Endodermal cell (in vitro differentiated cells): ENCODE data around the gene ASTE1. TPM values are rescaled to one million over a fixed set of nuclear protein-coding genes. Genes with fewer than 3 reads are reported as not detected.
A peak's percentile ranks its signal among the peaks of the same experiment; 100 is the strongest.
"Not testable (repeated sequence)": the region's sequence is repeated elsewhere in the genome, so short reads cannot be mapped to it uniquely, and the experiment has no call there.

Experiments used
- DNase-seq: peaks from one replicate; pipeline ENCODE4 v3.0.0-alpha.2; 2017
- H3K27ac ChIP-seq: 2 replicates; pipeline ENCODE4 v1.5.1; 2013; ENCODE audit warnings: mild to moderate bottlenecking, low read depth, low read length, moderate library complexity
- H3K27me3 ChIP-seq: 2 replicates; pipeline ENCODE4 v1.6.1; 2013; ENCODE audit warnings: mild to moderate bottlenecking, low read length, moderate library complexity; ENCODE audit not compliant: insufficient read depth, control insufficient read depth, poor library complexity, severe bottlenecking
- H3K36me3 ChIP-seq: 2 replicates; pipeline ENCODE4 v1.7.0; 2013; ENCODE audit warnings: mild to moderate bottlenecking, low read length, moderate library complexity; ENCODE audit not compliant: control insufficient read depth, insufficient read depth
- H3K4me1 ChIP-seq: one replicate; pipeline ENCODE4 v1.7.0; 2013; ENCODE audit warnings: low read length; ENCODE audit not compliant: control insufficient read depth, insufficient read depth
- H3K4me3 ChIP-seq: 2 replicates; pipeline ENCODE4 v1.5.1; 2013; ENCODE audit warnings: mild to moderate bottlenecking, low read length, moderate library complexity
- H3K9ac ChIP-seq: 2 replicates; pipeline ENCODE4 v1.6.1; 2013; ENCODE audit warnings: mild to moderate bottlenecking, low read length, moderate library complexity; ENCODE audit not compliant: poor library complexity, severe bottlenecking; ENCODE audit errors: extremely low read depth
- H3K9me3 ChIP-seq: 2 replicates; pipeline ENCODE4 v1.6.1; 2013; ENCODE audit warnings: mild to moderate bottlenecking, low read length, moderate library complexity; ENCODE audit not compliant: control insufficient read depth
- H3K27ac Mint-ChIP-seq: 2 replicates; pipeline ENCODE4 v1.8.0; 2020; ENCODE audit warnings: mixed read lengths
- H3K27me3 Mint-ChIP-seq: 2 replicates; pipeline ENCODE4 v1.8.0; 2021; ENCODE audit warnings: mild to moderate bottlenecking, mixed read lengths; ENCODE audit not compliant: insufficient read depth
- H3K36me3 Mint-ChIP-seq: 2 replicates; pipeline ENCODE4 v1.8.0; 2020; ENCODE audit warnings: low read depth, mixed read lengths
- H3K4me1 Mint-ChIP-seq: 2 replicates; pipeline ENCODE4 v1.8.0; 2020; ENCODE audit warnings: mixed read lengths
- H3K4me3 Mint-ChIP-seq: 2 replicates; pipeline ENCODE4 v1.8.0; 2020; ENCODE audit warnings: mild to moderate bottlenecking, moderate library complexity, mixed read lengths
- H3K9me3 Mint-ChIP-seq: 2 replicates; pipeline ENCODE4 v1.8.0; 2020; ENCODE audit warnings: mild to moderate bottlenecking, mixed read lengths
- CTCF ChIP-seq: fragments of 200-600 bp; sonication (generic); conservative IDR thresholded peaks from 2 replicates; pipeline ENCODE4 v1.5.0; 2021; ENCODE audit warnings: antibody characterized with exemption, mild to moderate bottlenecking
- WGBS, 2 experiments: methylation state at CpG; one replicate each; pipeline versions ENCODE4 v1.1.5 to v1.1.7; 2013; ENCODE audit warnings: missing lambda C conversion rate in 2 of 2, mixed read lengths in 1 of 2; ENCODE audit not compliant: insufficient coverage in 1 of 2, insufficient read length in 1 of 2; 5-methylcytosine and 5-hydroxymethylcytosine counted together
- total RNA-seq, 2 donors: library from RNA; stranded (reverse); fragmentation: NEBNext Ultra II Directional in 1 of 2; extraction: Animal tissue kit (Norgen Biotek cat#: 25700) in 1 of 2; gene quantifications; 2 replicates in 1 of 2; 3 replicates in 1 of 2; pipeline ENCODE4 v1.2.1, GENCODE V29; 2021

The ASTE1 gene
- total RNA-seq, 2 donors from 2014 or later = 6.7 TPM; not detected in 1

DNA sequence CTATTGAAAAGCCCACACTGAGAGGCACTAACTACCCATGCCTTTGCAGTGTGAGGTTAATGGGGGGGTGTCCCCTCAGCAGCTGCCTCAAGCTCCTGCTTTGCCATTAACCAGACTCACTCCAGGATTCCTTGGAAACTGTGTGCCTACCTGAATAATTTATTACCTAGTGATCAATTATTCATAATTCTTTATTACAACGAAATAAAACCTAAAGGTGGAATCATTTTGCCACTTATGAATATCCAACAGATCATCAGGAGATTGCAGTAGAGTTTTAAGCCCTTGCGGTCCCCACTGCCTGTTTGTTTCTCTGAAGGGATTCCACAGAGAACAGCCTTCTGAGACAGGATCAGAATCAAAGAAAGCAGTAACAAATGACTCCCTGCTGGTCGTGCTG, 23.4 kb upstream of the ASTE1 start:
- Histone ChIP-seq H3K9me3 (no peaks in the 10 kb centered on the region), H3K9ac (no peak overlapping the region), H3K4me3 (no peak overlapping the region), H3K27me3 (no peaks in the 10 kb centered on the region), H3K36me3 (no peaks in the 10 kb centered on the region), H3K4me1 (no peaks in the 10 kb centered on the region), H3K27ac (peak overlapping the region; percentile 30)
- Mint-ChIP-seq H3K27ac (no peak overlapping the region), H3K4me1 (no peaks in the 10 kb centered on the region), H3K27me3 (no peaks in the 10 kb centered on the region), H3K36me3 (peaks cover 2% of the 10 kb centered on the region), H3K9me3 (no peaks in the 10 kb centered on the region), H3K4me3 (no peak overlapping the region)
- WGBS, 2 experiments = 74 to 80% methylated on average over 2 to 3 of the region's 3 CpGs
- DNase-seq = no peak
- TF ChIP-seq CTCF = no peak

DNA sequence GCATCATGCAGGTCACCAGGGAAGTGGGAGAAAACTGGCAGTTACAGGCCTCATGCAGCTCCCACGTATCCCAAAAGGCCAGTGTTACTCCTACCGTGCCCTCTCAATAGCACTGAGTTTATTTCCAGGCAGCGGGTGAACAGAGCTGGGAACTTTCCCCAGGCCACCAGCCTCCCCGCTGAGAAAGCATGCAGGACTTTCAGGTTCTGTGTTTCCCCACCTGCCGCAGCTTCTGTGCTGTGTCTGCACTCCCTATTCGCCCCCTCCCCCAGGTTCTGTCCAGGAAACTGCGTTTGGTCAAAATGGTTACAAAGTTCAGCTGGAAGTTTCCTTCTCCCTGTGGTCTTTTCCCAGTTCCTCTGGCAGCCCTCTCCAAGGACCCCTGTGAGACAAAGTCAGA, 21.4 kb upstream of the ASTE1 start:
- Histone ChIP-seq H3K36me3 (no peaks in the 10 kb centered on the region), H3K9me3 (no peaks in the 10 kb centered on the region), H3K27me3 (no peaks in the 10 kb centered on the region), H3K4me1 (no peaks in the 10 kb centered on the region), H3K9ac (no peak overlapping the region), H3K4me3 (no peak overlapping the region), H3K27ac (no peak overlapping the region)
- Mint-ChIP-seq H3K4me1 (no peaks in the 10 kb centered on the region), H3K27ac (no peak overlapping the region), H3K9me3 (peaks cover 8% of the 10 kb centered on the region), H3K27me3 (no peaks in the 10 kb centered on the region), H3K36me3 (peaks cover 7% of the 10 kb centered on the region), H3K4me3 (no peak overlapping the region)
- no peak for TF ChIP-seq CTCF
- 93 to 100% methylated on average over 6 to 7 of the region's 7 CpGs for WGBS, 2 experiments
- no peak for DNase-seq

GRCh38 chr3:131047582-131047981, 21.0 kb upstream of the ASTE1 start:
- Histone ChIP-seq H3K4me3 (no peak overlapping the region), H3K27me3 (no peaks in the 10 kb centered on the region), H3K9ac (no peak overlapping the region), H3K4me1 (no peaks in the 10 kb centered on the region), H3K9me3 (no peaks in the 10 kb centered on the region), H3K27ac (no peak overlapping the region), H3K36me3 (no peaks in the 10 kb centered on the region)
- Mint-ChIP-seq H3K27ac (no peak overlapping the region), H3K36me3 (peaks cover 10% of the 10 kb centered on the region), H3K4me3 (no peak overlapping the region), H3K4me1 (no peaks in the 10 kb centered on the region), H3K27me3 (no peaks in the 10 kb centered on the region), H3K9me3 (peaks cover 8% of the 10 kb centered on the region)
- peak; percentile 50 for TF ChIP-seq CTCF
- 67 to 91% methylated on average over 1 to 2 of the region's 2 CpGs for WGBS, 2 experiments
- peak; percentile 70 for DNase-seq

GRCh38 chr3:131042271-131042985, 15.8 kb upstream of the ASTE1 start:
- not testable (repeated sequence) for H3K27me3 Mint-ChIP-seq, H3K4me1 Mint-ChIP-seq, H3K9ac ChIP-seq, H3K36me3 ChIP-seq, H3K27ac Mint-ChIP-seq, H3K9me3 ChIP-seq, H3K9me3 Mint-ChIP-seq, H3K4me3 ChIP-seq, H3K27me3 ChIP-seq, H3K4me1 ChIP-seq, H3K4me3 Mint-ChIP-seq, H3K27ac ChIP-seq
- 85 to 94% methylated on average over 2 to 10 of the region's 10 CpGs for WGBS, 2 experiments
- peaks cover 15% of the 10 kb centered on the region for H3K36me3 Mint-ChIP-seq
- DNase-seq = peak; percentile 60
